ENCODE measurements around the gene MYB. TPM values are rescaled to one million over a fixed set of nuclear protein-coding genes. Genes with fewer than 3 reads are reported as not detected.

The MYB gene
- total and polyA plus RNA-seq, 2 of the 8 experiments (the other 6 are each of a cell fraction or from before 2014, with no cell fraction given): 4.0 to 7.6 TPM

DNA sequence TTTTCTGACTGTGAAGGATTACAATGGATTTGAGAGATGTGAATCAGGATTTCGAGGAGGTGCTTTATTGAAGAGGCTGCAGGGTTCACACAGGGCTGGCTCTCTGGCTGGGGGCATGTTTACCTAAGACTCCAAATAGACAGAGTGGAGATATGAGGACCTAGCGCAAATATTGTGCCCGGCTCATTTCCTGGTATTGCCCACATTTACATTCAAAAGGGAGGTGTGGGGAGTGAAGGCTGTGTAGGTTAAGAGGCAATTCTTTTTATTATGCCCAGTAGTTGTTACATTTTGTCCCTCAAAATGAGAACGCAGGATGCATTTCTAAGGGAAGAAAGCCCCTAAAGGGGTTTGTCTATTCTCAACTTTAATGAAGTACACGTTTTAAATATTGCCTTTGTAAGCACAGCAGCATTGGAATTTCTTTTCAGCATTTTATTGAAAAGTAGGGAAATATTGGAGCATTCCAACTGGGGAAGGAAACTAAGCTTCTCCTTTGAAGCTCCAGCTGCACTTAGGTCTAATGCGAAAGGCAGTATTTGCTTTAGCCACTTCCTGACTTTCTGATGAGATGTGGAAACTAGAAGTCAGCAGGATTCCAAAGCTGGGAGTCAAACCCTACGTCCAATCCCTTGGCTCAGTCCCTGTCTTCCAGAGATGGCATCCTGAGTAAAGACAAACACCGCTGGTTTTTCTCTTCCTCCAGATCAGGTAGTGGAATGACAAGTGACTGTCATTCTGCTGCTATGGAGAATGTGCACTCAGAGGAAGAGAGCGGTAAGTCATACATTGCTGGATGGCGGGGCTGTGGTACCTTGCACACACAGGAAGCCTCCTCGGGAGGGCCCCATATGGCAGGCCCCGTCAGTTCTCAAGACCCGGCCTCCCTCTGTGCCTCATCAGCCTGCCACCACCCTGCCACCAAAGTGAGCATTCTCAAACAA is 70.7 kb downstream of the MYB start (continued):
- TF ChIP-seq CHD1 (IDR thresholded peaks at IDR 0.05; ENCODE audit: low read depth, low read length) (no peak), CBX8 (IDR thresholded peaks at IDR 0.05; ENCODE audit: borderline replicate concordance, low read depth, low read length) (no peak), CREB1 (IDR thresholded peaks at IDR 0.05) (no peak), RBBP5 (IDR thresholded peaks at IDR 0.05; ENCODE audit: borderline replicate concordance, low read depth, low read length) (no peak), NANOG (IDR thresholded peaks at IDR 0.05; ENCODE audit: insufficient read depth, low read depth, low read length, poor library complexity, severe bottlenecking) (no peak)

Data from H1 (cell line).